Measurements from ENCODE around the gene TOP2A.
"Not testable (repeated sequence)": the region's sequence is repeated elsewhere in the genome, so short reads cannot be mapped to it uniquely, and the experiment has no call there.

Gene TOP2A

DNA sequence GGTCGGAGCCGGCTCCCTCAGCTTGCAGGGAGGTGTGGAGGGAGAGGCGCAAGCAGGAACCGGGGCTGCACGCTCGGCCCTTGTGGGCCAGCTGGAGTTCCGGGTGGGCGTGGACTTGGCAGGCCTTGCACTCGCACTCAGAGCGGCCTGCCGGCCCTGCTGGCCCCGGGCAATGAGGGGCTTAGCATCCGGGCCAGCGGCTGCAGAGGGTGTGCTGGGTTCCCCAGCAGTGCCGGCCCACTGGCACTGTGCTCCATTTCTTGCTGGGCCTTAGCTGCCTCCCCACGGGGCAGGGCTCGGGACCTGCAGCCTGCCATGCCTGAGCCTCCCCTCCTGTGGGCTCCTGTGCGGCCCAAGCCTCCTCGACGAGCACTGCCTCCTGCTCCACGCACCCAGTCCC, 41.9 kb downstream of the TOP2A start:
- not testable (repeated sequence) for DNase-seq

DNA sequence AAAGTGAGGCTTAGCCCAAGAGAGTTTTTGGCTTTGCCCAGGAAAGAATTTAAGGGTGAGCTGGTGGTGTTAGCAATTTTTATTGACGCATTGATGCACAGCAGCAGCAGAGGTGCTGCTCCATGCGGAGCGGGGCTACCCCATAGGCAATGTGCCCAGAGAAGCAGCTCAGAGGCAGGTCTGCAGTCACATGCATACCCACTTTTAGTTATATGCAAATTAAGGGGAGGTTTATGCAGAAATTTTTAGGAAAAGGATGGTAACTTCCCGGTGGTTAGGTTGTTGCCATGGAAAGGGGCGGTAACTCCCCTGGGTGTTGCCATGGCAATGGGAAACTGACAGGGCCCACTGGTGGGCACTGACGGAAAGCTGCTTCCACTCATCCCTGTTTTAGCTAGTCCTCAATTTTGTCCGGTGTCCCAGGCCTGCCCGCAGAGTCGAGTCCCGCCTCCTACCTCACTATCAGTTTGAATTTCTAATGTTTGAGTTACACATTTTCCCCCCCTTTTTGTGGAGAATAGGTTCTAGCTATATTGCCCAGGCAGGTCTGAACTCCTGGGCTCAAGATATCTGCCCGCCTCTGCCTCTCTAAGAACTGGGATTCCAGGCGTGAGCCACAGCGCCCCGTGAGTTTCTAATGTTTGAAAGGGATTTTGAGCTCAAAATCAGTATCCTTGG, 42.7 kb downstream of the TOP2A start:
- no peak for DNase-seq

DNA sequence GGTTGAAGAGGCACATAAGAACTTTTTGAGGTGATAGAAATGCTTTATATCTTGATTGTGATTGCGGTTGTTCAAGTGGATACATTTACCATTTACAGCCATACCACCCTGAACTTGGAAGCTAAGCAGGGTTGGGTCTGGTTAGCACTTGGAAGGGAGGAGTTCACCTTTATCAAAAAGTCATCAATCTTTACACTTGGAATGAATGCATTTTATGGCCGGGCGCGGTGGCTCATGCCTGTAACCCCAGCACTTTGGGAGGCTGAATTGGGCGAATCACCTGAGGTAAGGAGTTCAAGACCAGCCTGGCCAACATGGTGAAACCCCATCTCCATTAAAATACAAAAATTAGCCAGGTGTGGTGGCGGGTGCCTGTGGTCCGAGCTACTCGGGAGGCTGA, 43.7 kb downstream of the TOP2A start:
- no peak for DNase-seq

DNA sequence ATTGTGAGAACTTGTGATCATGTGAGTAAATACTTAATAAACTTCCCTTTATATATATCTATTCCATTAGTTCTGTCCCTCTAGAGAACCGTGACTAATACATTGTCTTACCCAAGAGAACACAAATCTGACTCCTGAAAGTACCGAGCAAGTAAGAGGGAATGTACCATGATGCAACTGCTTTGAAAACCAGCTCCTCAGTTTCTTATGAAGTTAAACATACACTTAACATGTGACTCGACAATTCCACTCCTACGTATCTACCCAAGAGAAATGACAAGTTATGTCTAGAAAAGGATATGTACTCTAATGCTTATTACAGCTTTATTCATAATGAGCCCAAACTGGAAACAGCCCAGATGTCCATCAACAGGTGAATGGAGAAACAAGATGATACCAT, 44.4 kb downstream of the TOP2A start:
- DNase-seq, result no peak

DNA sequence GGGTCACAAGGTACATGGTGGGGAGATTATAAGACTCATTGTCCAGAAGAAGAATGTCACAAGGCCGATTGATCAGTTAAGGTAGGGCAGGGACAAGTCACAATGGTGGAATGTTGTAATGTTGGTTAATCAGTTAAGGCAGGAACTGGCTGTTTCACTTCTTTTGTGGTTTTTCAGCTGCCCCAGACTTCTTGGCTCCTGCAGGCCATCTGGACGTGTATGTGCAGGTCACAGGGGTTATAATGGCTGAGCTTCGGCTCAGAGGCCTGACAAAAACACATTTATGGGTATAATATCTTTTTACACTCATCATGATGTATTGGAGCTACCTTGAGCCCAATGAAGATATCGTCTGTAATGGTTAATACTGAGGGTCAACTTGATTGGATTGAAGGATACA, 45.1 kb downstream of the TOP2A start:
- not testable (repeated sequence) for DNase-seq

DNA sequence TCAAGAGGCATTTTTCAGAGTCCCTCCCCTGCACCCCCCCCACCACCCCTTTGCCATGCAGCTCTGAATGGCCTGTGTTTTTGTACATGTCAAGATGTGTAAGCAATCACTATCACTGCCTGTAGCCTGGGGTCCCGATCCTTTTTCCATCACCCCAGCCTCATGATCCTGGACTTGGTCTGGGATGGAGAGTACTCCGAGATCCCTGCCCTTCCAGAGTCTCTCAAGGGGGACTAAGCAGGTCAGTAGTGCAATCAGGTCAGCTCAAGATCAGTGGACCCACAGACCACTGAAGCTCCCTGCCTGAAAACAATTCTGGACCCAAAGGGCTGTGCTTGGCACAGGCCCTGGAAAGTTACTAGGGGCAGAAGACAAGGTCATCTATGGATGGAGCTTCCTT, 45.7 kb downstream of the TOP2A start:
- no peak for DNase-seq

DNA sequence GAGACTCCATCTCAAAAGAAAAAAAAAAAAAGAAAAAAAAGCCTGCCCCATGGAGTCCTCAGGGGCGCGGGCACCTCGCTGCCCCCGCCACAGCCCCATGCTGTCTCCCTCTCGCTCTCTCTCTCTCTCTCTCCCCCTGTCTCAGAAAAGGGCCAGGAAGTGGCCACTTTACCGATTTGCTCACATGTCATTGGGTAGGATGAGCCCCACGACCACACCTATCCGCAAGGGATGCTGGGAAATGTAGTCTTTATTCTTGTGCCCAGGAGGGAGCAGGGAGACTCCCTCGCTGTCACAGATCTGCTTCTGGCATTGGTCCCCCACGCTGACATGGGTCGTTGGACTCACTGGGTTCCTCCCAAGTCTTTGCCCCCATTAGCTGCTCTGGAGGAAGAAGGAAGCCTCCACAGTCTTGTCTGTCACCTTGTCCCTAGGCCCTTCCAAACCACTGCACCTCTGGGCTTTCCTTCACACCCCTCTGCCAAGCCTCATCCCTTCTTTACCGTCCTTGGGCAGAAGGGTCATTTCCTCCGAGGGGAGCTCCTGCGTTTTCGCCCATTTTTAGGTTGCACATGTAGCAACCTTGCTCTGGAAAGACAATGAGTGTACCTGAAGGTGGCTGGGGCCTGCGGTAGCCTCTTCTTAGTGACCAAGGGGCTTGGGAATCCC, 46.3 kb downstream of the TOP2A start:
- no peak for DNase-seq

DNA sequence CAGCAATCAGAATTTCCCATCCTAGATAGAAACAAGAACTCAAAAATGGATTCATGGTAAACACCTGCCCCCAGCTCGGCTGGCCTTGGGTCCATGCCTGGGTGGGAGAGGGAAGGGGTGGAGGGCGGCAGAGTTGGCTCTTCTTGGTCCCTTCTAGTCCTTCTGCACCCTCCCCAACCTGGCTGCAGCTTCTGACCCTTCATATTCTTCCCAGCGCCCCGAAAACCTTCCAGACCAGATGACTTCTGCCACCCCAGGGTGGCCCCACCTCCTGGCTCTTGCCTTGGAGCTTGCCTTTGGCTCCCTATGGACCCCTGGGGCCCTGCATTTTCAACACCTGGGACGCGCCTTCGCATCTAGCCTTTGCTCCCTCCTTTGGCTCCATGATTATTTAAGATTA, 47.8 kb downstream of the TOP2A start:
- DNase-seq, result no peak

DNA sequence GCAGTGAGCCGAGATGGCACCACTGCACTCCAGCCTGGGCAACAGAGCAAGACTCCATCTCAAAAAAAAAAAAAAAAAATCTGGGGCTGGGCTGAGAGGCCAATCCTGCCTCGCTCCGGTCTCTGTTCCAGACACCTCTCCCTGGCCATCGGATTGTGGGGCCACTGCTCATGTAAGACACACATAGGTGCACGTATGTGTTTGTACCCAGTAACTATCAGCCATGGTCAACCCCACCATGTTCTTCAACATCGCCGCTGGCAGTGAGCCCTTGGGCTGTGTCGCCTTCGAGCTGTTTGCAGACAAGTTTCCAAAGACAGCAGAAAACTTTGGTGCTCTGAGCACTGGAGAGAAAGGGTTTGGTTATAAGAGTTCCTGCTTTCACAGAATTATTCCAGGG, 50.0 kb downstream of the TOP2A start:
- not testable (repeated sequence) for DNase-seq

DNA sequence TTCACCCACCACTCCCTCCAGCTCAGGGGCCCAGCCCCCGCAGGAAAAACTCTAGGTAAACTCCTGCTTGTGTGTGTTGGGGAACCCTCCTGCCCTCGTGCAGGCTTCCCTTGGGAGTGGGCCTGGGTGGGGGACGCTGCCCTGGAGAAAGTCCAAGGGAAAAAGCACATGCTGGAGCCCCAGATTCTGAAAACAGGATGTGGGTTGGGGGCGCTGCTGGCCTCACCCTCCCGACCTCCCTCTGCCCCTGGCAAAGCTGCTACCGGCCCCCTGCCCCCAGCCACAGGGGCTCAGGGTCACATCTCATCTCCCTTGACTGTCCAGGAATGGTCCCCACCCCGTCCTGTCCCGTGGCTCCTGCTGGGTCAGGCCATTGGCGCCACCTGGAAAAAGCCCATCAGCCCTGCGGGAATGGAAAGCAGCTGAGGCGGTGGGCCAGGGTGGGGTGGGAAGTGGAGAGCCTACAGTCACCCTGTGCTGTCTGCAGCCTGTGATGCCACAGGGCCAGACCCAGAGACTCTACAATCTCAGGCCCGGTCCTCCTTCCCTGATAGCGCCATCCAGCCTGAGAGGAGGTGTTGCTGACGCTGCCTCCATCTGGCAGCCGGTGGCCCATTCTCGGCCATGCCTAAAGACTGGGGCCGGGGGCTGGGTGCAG, 50.7 kb downstream of the TOP2A start:
- no peak for DNase-seq

DNA sequence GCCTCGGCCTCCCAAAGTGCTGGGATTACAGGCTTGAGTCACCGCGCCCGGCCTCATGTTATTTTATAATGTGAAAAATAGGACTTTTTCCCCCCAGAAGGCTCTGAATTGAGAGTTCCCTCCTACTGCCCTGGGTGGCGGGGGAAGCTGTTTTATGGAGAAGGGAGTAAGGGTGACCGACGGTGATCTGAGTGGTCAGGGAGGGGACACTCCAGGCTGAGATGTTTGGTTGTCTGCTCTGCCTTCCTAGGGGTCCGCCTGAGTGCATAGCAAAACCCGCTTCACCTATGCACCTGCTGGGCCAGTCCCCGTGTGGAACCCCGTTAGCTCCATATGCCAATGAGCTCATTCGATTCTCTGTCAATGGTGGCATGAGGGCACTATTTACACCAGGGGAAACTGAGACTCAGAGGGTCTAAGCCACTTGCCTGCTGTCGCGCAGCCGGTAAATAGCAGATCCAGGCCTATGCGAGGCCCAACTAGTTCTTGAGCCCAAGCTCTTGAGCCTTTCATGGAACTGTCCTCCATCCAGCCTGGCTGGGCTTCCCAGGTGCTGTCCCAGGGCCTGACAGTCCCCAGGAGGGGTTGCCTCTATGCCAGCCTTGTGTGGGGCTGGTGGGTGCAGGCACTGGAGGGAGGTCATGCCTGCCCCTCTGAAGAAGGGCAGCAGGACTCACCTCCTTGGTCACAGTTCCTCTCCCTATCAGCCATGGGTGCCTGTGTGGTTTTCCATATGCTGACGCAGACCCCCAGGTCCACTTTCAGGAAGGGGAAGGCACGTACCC, 51.4 kb downstream of the TOP2A start:
- DNase-seq, result no peak

DNA sequence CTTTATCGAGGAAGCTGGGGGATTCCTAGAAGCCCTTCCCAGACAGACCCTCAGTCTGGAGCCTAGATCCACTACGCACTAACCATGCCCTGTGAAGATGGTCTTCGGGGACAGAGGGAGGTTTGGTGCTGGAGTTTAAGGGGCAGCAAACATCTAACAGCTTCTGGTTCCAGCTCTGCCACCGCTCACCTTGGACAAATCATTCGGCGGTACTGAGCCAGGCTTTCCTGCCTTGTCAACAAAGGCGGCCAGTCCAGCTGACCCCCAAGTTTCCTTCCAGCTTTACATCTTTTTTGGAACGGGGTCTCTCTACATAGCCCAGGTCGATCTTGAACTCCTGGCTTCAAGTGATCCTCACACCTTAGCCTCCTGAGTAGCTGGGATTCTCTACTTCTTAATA, 52.8 kb downstream of the TOP2A start:
- no peak for DNase-seq

DNA sequence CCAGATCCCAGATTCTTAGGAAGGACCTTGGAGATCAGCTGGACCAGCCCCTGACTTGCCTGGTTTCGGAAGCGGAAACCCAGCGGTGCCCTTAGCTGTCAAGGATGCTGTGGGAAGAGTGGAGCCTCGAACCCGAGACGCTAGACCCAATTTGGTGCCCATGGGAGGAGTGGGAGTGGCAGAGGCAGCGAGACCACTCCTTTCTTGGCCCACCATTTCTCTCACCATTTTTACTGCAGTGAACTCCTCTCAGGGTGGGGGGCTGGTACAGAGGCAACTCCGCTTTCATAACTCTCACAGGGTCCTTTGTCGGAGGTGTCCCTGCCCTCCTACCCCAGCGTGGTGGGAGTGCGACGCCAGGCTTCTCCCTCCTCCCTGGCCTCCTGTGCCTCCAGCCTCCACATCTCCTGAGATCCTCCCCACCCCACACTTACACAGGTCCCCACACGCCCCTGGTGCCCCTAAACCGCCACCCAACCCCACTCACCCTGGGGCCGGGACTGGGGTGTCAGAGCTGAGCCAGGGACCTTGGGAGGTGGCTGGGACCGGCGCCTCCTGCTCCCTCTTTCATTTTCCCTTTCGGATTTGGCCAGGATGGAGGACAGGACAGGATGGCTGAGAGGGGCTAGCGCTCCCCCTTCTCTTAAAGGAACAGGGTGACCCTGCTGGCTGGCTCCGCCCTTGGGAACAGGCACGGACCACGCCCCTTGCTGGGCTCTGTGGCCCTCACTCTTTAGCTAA, 53.4 kb downstream of the TOP2A start, which contains the start of gene GJD3:
TSS of gene GJD3 (minus strand) at position 617 of the 741 bp plus-strand sequence. CDS start 922 bp downstream, outside the sequence.
- DNase-seq, result no peak

DNA sequence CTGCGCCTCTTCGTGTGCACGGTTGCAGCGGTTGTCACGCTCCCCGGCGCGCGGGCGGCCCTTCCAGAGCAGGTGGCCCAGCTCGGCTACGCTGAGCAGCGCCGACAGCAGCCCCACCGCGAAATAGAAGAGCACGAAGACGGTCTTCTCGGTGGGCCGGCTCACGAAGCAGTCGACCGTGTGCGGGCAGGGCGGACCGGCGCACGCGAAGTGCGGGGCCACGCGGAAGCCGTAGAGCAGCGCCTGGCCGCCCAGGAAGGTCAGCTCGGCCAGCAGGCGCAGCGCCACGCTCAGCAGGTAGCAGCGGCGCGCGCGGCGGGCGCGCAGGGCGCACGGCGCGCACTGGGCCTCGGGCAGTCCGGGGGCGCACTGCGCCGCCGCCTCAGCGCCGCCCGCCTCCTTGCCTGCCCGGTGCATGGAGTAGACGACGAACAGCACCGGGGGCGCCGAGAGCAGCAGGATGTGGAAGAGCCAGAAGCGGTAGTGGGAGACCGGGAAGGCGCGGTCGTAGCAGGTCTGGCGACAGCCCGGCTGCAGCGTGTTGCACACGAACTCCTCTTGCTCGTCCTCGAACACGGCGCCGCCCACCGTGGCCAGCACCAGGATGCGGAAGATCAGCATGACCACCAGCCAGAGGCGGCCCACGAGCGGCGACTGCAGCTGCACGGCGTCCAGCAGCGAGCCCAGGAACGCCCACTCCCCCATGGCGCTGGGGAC, 54.4 kb downstream of the TOP2A start:
- DNase-seq, result no peak

DNA sequence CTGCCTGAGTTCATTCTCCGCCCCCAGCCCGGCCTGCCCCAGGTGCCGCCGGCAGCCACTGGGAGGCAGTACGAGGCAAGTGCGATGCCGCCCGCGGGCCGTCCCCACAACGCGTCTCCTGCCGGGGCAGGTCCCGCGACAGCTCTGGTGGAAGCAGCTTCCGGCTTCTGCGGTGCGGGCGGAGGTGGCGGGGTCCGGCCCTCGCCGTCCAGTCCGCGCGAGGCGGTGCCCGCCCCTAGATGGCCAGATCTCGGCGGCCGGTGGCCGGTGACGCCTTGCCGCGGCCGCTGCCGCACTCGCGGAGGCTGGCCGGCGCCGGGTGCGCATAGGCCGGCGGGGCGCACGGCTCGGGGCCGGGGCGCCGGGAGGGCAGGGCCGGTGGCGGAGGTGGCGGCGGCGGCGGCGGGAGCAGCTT, 55.0 kb downstream of the TOP2A start:
- DNase-seq, result peak; percentile 51

DNA sequence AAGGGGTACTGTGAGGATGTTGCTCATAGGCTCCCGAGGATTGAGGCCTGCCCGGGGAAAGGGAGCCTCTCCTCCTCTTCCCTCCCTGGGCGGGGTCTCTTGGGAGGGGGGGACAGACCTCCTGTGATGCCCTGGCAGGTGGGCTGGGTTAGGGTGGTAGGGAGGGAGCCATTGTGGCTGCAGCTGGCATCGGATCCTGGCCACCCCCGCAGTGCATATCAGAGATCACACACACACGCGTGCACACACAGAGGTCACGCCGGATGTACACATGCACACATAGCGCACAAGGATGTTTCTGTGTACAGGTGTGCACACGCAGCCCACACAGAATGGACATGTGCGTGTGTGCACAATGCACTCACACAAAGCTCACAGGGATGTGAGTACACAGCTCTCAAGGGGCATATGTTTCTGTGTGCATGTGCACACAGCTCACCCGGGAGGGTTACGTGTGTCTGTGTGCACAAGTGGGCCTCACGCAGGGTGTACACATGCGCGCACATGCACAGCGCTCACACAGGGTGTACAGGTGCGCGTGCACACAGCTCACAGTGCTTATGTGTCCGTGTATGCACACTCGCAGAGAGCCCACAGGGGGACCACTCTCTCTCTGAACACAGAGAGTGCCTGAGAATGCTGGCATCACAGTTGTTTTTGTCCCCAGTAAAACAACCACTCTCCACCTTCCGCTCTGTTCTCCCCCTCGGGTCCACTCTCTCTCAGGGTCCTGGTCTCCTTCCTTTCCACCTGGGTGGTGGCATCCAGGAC, 55.6 kb downstream of the TOP2A start:
- DNase-seq, result no peak

DNA sequence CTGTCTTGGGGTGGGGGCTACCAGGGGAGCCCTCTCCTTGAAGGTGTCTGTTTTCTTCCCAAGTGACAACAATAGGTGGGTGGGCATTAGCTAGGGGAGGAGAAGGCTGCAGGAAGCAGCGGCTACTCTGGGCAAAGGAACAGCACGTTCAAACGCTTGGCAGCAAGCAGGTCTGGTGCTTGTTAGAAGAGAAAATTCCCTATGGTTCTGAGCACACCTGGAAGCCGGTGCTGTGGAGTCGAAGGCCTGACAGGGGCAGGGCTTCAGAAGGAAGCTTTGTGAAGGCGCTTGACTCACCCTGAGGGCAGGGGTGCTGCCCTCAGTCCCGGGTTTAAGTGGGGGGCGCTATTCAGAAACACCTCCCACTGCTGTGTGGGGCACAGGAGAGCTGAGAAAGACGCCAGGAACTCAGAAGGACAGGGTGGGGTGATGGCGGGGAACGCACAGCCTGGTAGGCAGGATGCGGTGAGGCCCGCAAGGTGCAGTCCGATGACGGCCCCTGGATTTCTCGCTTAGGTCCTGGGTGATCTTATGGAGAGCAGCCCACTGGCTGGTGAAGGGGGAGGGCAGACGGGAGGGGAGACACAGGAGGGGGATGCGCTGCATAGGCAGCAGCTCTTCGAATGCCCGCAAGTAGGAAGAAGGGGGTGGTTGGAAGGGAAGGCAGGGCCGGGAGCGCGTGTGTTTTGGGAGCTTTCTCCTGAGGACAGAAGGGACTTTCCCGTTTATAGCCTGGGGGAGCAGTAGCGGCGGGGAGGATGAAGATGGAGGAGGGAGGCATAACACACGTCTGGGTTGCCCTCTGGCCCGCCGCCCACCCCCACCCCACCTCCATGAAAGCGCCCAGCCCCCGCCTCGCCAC, 56.4 kb downstream of the TOP2A start:
- DNase-seq, result no peak

DNA sequence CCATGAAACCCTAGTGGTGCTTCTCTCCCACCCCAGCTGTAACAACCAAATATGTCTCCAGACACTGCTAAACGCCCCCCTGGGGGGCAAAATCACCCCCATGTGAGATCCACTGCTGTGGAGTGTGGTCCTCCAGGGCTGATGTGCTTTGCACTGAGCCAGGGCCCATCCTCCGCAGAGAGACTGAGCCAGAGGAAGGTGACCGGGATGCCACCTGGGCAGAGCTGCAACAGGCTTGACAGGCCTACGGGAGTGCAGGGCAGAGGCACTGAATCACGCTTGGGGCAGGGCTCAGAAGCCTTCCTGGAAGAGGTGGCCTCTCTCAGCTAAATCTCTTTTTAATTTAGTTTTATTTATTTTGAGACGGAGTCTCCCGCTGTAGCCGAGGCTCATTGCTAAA, 57.6 kb downstream of the TOP2A start:
- DNase-seq, result no peak

DNA sequence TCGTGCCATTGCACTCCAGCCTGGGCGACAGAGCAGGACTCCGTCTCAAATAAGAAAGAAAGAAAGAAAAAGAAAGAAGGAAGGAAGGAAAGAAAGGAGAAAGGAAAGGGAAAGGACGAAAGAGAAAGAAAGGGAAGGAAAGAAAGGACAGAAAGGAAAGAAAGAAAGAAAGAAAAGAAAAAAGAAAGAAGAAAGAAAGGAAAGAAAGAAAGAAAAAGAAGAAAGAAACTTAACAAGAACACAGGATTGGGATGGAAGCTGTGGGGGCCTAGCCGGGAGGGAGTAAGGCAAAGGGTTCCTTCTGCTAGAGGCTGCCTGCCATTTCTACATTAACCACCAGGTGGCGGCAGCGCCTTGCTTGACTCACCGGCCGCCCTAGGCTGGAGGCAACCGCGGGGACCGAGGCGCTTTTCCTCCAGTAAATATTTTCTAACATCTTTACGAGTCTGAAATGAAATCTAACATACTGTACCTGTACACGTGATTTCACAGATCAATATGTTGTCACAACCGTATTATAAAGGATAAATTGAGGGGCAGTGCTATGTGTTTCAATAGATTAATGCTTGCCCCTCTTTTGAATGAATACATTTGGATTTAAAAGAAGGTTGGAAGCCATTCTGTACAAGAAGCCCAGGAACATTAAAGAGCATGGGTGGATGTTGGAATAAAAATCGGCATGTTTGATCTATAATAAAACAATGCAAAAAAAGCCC, 59.2 kb downstream of the TOP2A start:
- DNase-seq, result peak; percentile 63
